Measurements from ENCODE around the gene HLCS. TPM values are rescaled to one million over a fixed set of nuclear protein-coding genes. Genes with fewer than 3 reads are reported as not detected.

The HLCS gene
- total RNA-seq, 4 donors from 2014 or later: 20.0 to 75.4 (median 32.8) TPM

- Histone ChIP-seq H3K36me3 (no peaks in the 10 kb centered on the region), H3K27me3 (peaks cover 41% of the 10 kb centered on the region), H3K9me3 (no peaks in the 10 kb centered on the region), H3K4me1 (peaks cover 0 to 11% (median 8%) of the 10 kb centered on the region in 4 donors), H3K27ac (no peak overlapping the region), H3K4me3 (no peak overlapping the region)
- WGBS, 2 donors (ENCODE audit: low coverage in 1 of 2): 91% methylated on average over 9 of the region's 9 CpGs; no CpG with 5 or more reads in 1 of the 2 donors
- DNase-seq: no peak
- intact Hi-C loops (cut with DNase I; ENCODE audit: low total_unique reads): no loop called here
- TF ChIP-seq, protein P1, sequence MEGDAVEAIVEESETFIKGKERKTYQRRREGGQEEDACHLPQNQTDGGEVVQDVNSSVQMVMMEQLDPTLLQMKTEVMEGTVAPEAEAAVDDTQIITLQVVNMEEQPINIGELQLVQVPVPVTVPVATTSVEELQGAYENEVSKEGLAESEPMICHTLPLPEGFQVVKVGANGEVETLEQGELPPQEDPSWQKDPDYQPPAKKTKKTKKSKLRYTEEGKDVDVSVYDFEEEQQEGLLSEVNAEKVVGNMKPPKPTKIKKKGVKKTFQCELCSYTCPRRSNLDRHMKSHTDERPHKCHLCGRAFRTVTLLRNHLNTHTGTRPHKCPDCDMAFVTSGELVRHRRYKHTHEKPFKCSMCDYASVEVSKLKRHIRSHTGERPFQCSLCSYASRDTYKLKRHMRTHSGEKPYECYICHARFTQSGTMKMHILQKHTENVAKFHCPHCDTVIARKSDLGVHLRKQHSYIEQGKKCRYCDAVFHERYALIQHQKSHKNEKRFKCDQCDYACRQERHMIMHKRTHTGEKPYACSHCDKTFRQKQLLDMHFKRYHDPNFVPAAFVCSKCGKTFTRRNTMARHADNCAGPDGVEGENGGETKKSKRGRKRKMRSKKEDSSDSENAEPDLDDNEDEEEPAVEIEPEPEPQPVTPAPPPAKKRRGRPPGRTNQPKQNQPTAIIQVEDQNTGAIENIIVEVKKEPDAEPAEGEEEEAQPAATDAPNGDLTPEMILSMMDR (IDR thresholded peaks at IDR 0.05): no peak
- no peak for TF ChIP-seq POLR2AphosphoS5 (IDR thresholded peaks at IDR 0.05)
- TF ChIP-seq EP300 (IDR thresholded peaks at IDR 0.05; ENCODE audit: low read depth): no peak
- in situ Hi-C loops (cut with MboI; ENCODE audit: low pct_ligation_motif_present in 1 of 4, low pct_unique_long_range_greater_than_20kb in 1 of 4, low sequenced_read_pairs in 3 of 4): no loop called here
These were observed 223.0 kb downstream of the HLCS start for GRCh38 chr21:36743446-36743845.

GRCh38 chr21:36743008-36743407, 223.5 kb downstream of the HLCS start:
- no peak for DNase-seq
- Histone ChIP-seq H3K27me3 (peaks cover 36% of the 10 kb centered on the region), H3K4me1 (peaks cover 0 to 7% (median 4%) of the 10 kb centered on the region in 4 donors), H3K9me3 (no peaks in the 10 kb centered on the region), H3K27ac (no peak overlapping the region), H3K4me3 (no peak overlapping the region), H3K36me3 (no peaks in the 10 kb centered on the region)
- in situ Hi-C loops (cut with MboI; ENCODE audit: low pct_ligation_motif_present in 1 of 4, low pct_unique_long_range_greater_than_20kb in 1 of 4, low sequenced_read_pairs in 3 of 4): no loop called here
- TF ChIP-seq POLR2A (IDR thresholded peaks at IDR 0.05): no peak
- TF ChIP-seq POLR2AphosphoS5 (IDR thresholded peaks at IDR 0.05): no peak
- TF ChIP-seq, protein P1 (IDR thresholded peaks at IDR 0.05): no peak
- no peak for TF ChIP-seq EP300 (IDR thresholded peaks at IDR 0.05; ENCODE audit: low read depth)
- intact Hi-C loops (cut with DNase I; ENCODE audit: low total_unique reads): no loop called here
- WGBS, 2 donors (ENCODE audit: low coverage in 1 of 2): 92 to 100% methylated on average over 2 to 7 of the region's 7 CpGs

- Histone ChIP-seq H3K4me3 (no peak overlapping the region), H3K9me3 (no peaks in the 10 kb centered on the region), H3K36me3 (no peaks in the 10 kb centered on the region), H3K4me1 (no peaks in the 10 kb centered on the region), H3K27ac (no peak overlapping the region), H3K27me3 (peaks cover 33% of the 10 kb centered on the region)
- TF ChIP-seq EP300 (IDR thresholded peaks at IDR 0.05; ENCODE audit: low read depth) (no peak), POLR2AphosphoS5 (IDR thresholded peaks at IDR 0.05) (no peak)
- WGBS, 2 donors (ENCODE audit: low coverage in 1 of 2): 86 to 97% methylated on average over 16 to 21 of the region's 21 CpGs
- DNase-seq: no peak
- in situ Hi-C loops (cut with MboI; ENCODE audit: low pct_ligation_motif_present in 1 of 4, low pct_unique_long_range_greater_than_20kb in 1 of 4, low sequenced_read_pairs in 3 of 4) (no loop called here), intact Hi-C loops (cut with DNase I; ENCODE audit: low total_unique reads) (no loop called here)
These were observed 225.0 kb downstream of the HLCS start for GRCh38 chr21:36741506-36741905.

DNA sequence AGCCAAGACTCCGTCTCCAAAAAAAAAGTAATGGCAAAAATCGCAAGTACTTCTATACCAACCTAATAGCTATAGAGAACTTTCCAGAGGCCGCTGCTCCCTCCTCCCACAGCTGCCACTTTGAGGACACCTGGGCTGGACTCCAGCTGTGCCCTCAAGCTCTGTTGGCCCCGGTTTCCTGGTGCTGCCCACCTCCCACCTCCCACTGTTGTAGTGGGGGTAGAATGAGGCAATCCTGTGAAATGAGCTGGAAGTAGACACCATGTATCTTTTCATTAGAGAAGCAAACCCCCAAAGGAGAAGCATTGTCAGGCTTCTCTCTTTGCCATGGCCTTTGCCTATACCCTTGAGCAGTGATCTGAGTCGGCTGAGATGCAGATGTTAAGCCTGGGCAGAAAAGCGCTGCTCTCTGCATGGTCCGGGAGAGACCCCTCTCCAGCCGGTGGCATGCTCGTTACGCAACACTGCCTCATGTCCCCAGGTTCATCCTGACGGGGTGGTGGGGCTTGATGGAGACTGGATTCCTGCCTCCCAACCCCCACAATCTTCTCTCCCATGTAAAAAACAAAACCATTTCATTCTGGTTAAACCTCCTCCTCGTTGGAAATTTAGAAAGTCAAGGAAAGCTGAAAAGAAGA, 227.9 kb downstream of the HLCS start:
- intact Hi-C loops (cut with DNase I; ENCODE audit: low total_unique reads): no loop called here
- in situ Hi-C loops (cut with MboI; ENCODE audit: low pct_ligation_motif_present in 1 of 4, low pct_unique_long_range_greater_than_20kb in 1 of 4, low sequenced_read_pairs in 3 of 4): no loop called here

More for the DNA sequence above, 227.9 kb downstream of the HLCS start:
- Histone ChIP-seq H3K4me3 (no peak overlapping the region), H3K27ac (no peak overlapping the region), H3K4me1 (no peaks in the 10 kb centered on the region), H3K27me3 (peaks cover 24% of the 10 kb centered on the region), H3K9me3 (no peaks in the 10 kb centered on the region), H3K36me3 (no peaks in the 10 kb centered on the region)
- WGBS, 2 donors (ENCODE audit: low coverage in 1 of 2): 43 to 71% methylated on average over 2 to 12 of the region's 12 CpGs
- no peak for DNase-seq
- no peak for TF ChIP-seq POLR2A (IDR thresholded peaks at IDR 0.05)
- TF ChIP-seq, protein P1 (IDR thresholded peaks at IDR 0.05): no peak
- TF ChIP-seq POLR2AphosphoS5 (IDR thresholded peaks at IDR 0.05): no peak
- no peak for TF ChIP-seq EP300 (IDR thresholded peaks at IDR 0.05; ENCODE audit: low read depth)
